HCT116 (cell line): ENCODE measurements around the gene GREB1L. TPM values are rescaled to one million over a fixed set of nuclear protein-coding genes. Genes with fewer than 3 reads are reported as not detected.

ENCODE experiments used
- ATAC-seq: fragments of 200-7000 bp; cut with Tn5 transposase; 2 replicates; pipeline ENCODE4 v1.9.1; 2020; ENCODE audit warnings: mild to moderate bottlenecking, moderate library complexity
- BruUV-seq: library from RNA; stranded (reverse); fragments of 400-500 nt; replicated peaks from 2 replicates; lab custom pipeline; 2021; lab: Mats Ljungman, UMichigan
- CTCF ChIA-PET: fragments of 300-600 bp; sonication (Branson Sonifier 250); formaldehyde crosslinking; loops from one replicate; lab custom pipeline; 2021; ENCODE audit warnings: antibody characterized with exemption; lab: Charles Lee
- POLR2A ChIA-PET: fragments of 300-600, 350-600 bp; sonication (Branson Sonifier 250); formaldehyde crosslinking; loops from one replicate; lab custom pipeline; 2021; ENCODE audit warnings: antibody characterized with exemption; lab: Charles Lee
- RAD21 ChIA-PET, 2 experiments: fragments of 300-600 bp; sonication (Branson Sonifier 250); formaldehyde crosslinking; loops; one replicate each; lab custom pipeline; 2023; ENCODE audit warnings: low total read pairs in 2 of 2; ENCODE audit not compliant: uncharacterized antibody in 2 of 2, unreplicated experiment in 2 of 2, low non-redundant PET in 1 of 2; lab: Charles Lee
- DNase-seq: peaks from one replicate; pipeline ENCODE4 v3.0.0-alpha.2; 2010; ENCODE audit warnings: low read depth, low spot score
- H2AFZ ChIP-seq: fragments of 200-600 bp; shearing (Covaris generic), sonication (generic); 2 replicates; pipeline ENCODE4 v1.6.1; 2017; ENCODE audit warnings: low read depth, mixed run types, mixed read lengths, antibody characterized with exemption, low read length; ENCODE audit not compliant: poor library complexity, severe bottlenecking
- H3K27ac ChIP-seq: 2 replicates; pipeline ENCODE4 v1.5.1; 2012; ENCODE audit warnings: low read depth, low read length
- H3K27me3 ChIP-seq: fragments of 200-600 bp; sonication (generic); 2 replicates; pipeline ENCODE4 v1.6.1; 2016; ENCODE audit warnings: mixed run types, low read length, mixed read lengths; ENCODE audit not compliant: insufficient read depth
- H3K36me3 ChIP-seq, 2 experiments: fragments of 200-500 bp in 1 of 2; fragments of 200-600 bp in 1 of 2; sonication (Bioruptor generic) in 1 of 2; sonication (generic) in 1 of 2; 2 replicates each; pipeline versions ENCODE4 v1.5.1 to v1.6.1; 2014 to 2016; ENCODE audit warnings: low read length in 2 of 2, inconsistent platforms in 1 of 2, mixed read lengths in 1 of 2, mixed run types in 1 of 2; ENCODE audit not compliant: insufficient read depth in 2 of 2, control insufficient read depth in 1 of 2
- H3K4me1 ChIP-seq, 2 experiments: fragments of 200-600 bp in 1 of 2; sonication (generic) in 1 of 2; 2 replicates each; pipeline versions ENCODE4 v1.5.1 to v1.6.1; 2012 to 2017; ENCODE audit warnings: low read length in 2 of 2, inconsistent platforms in 1 of 2, mild to moderate bottlenecking in 1 of 2, mixed read lengths in 1 of 2, mixed run types in 1 of 2, moderate library complexity in 1 of 2; ENCODE audit not compliant: insufficient read depth in 2 of 2, control insufficient read depth in 1 of 2
- H3K4me2 ChIP-seq: fragments of 200-600 bp; sonication (generic); 2 replicates; pipeline ENCODE4 v1.6.1; 2017; ENCODE audit warnings: mixed run types, low read length, mixed read lengths
- H3K4me3 ChIP-seq, 2 experiments: fragments of 200-600 bp in 1 of 2; sonication (generic) in 1 of 2; replicated peaks in 1 of 2; 2 replicates each; pipeline ENCODE4 v1.5.1; 2011 to 2016; ENCODE audit warnings: low read length in 2 of 2, control low read depth in 1 of 2, low read depth in 1 of 2, mild to moderate bottlenecking in 1 of 2, mixed read lengths in 1 of 2, mixed run types in 1 of 2
- H3K79me2 ChIP-seq: fragments of 200-600 bp; sonication (generic); 2 replicates; pipeline ENCODE4 v1.6.1; 2017; ENCODE audit warnings: mild to moderate bottlenecking, mixed run types, low read length, moderate library complexity, mixed read lengths; ENCODE audit not compliant: insufficient read depth
- H3K9ac ChIP-seq: fragments of 200-600 bp; sonication (generic); 2 replicates; pipeline ENCODE4 v1.6.1; 2016; ENCODE audit warnings: low read length, mixed read lengths
- H3K9me2 ChIP-seq: fragments of 200-600 bp; sonication (generic), shearing (Covaris generic); 2 replicates; pipeline ENCODE4 v1.6.1; 2017; ENCODE audit warnings: mixed run types, mild to moderate bottlenecking, moderate library complexity; ENCODE audit not compliant: insufficient read depth
- H3K9me3 ChIP-seq, 2 experiments: fragments of 200-500 bp in 1 of 2; fragments of 200-600 bp in 1 of 2; sonication (Bioruptor generic) in 1 of 2; sonication (generic) in 1 of 2; 2 replicates each; pipeline ENCODE4 v1.6.1; 2014 to 2017; ENCODE audit warnings: low read length in 2 of 2, mixed read lengths in 2 of 2, inconsistent platforms in 1 of 2, low read depth in 1 of 2, mild to moderate bottlenecking in 1 of 2, mixed run types in 1 of 2, moderate library complexity in 1 of 2; ENCODE audit not compliant: control insufficient read depth in 1 of 2, insufficient read depth in 1 of 2
- H4K20me1 ChIP-seq: fragments of 200-600 bp; sonication (generic), shearing (Covaris generic); 2 replicates; pipeline ENCODE4 v1.6.1; 2017; ENCODE audit warnings: mixed run types, mild to moderate bottlenecking, moderate library complexity; ENCODE audit not compliant: insufficient read depth
- ATF3 ChIP-seq: IDR thresholded peaks from 2 replicates; pipeline ENCODE4 v1.6.1; 2012
- EZH2 ChIP-seq: fragments of 200-600 bp; sonication (generic); IDR thresholded peaks from 2 replicates; pipeline ENCODE4 v1.6.1; 2017; ENCODE audit warnings: antibody characterized with exemption, mixed run types
- EZH2phosphoT487 ChIP-seq: fragments of 200-600 bp; IDR thresholded peaks from 2 replicates; pipeline ENCODE4 v1.6.1; 2018; ENCODE audit warnings: antibody characterized with exemption, borderline replicate concordance
- MAX ChIP-seq: IDR thresholded peaks from 2 replicates; pipeline ENCODE4 v1.6.1; 2012
- REST ChIP-seq: IDR thresholded peaks from 2 replicates; pipeline ENCODE4 v1.6.1; 2012; ENCODE audit warnings: low read depth
- SP1 ChIP-seq: IDR thresholded peaks from 2 replicates; pipeline ENCODE4 v1.6.1; 2012; ENCODE audit warnings: low read depth
- ZFX ChIP-seq: fragments of 450-650 bp; IDR thresholded peaks from 2 replicates; pipeline ENCODE4 v1.6.1; 2017
- ZNF274 ChIP-seq: fragments of 200-500 bp; sonication (Bioruptor generic); IDR thresholded peaks from 2 replicates; pipeline ENCODE4 v1.6.1; 2014; ENCODE audit warnings: mild to moderate bottlenecking, low read depth, low read length, inconsistent platforms
- intact Hi-C: fragments of 100-400 bp; cut with micrococcal nuclease; formaldehyde crosslinking; loops from 2 replicates; pipeline ENCODE4 v1.10.0; 2022
- total RNA-seq: library from RNA; stranded (reverse); gene quantifications from one replicate; pipeline ENCODE4 v1.2.1, GENCODE V29; 2021; ENCODE audit not compliant: unreplicated experiment

Gene GREB1L
- total RNA-seq, 1 experiment from 2014 or later: 12.2 TPM

- H3K36me3 ChIP-seq: no peaks in the 10 kb centered on the region
- H3K27me3 ChIP-seq: no peaks in the 10 kb centered on the region
- no peak overlapping the region for H3K9ac ChIP-seq
- no peaks in the 10 kb centered on the region for H4K20me1 ChIP-seq
- H3K79me2 ChIP-seq: no peaks in the 10 kb centered on the region
- H3K4me1 ChIP-seq: peaks cover 0 to 10% of the 10 kb centered on the region in 2 experiments; a peak in 1 of 4 replicates
- no peak for ATAC-seq
- no peak overlapping the region for H3K27ac ChIP-seq
- H3K4me3 ChIP-seq: no peak overlapping the region
- TF ChIP-seq REST (no peak), EZH2phosphoT487 (no peak), ZFX (no peak)
- TF ChIP-seq, all 23 proteins: peak for 0
- no peaks in the 10 kb centered on the region for H3K9me3 ChIP-seq
- no peak for DNase-seq
- H2AFZ ChIP-seq: no peak overlapping the region
- intact Hi-C loops: no loop called here
- no peak overlapping the region for H3K4me2 ChIP-seq
- CTCF ChIA-PET: no interaction called here
- BruUV-seq: no TSS peak
- no peaks in the 10 kb centered on the region for H3K9me2 ChIP-seq
- POLR2A ChIA-PET: no interaction called here
- RAD21 ChIA-PET: no interaction called here
These were observed 211.5 kb downstream of the GREB1L start for GRCh38 chr18:21453511-21453901.

- BruUV-seq: no TSS peak
- Histone ChIP-seq H3K4me1 (peaks cover 0 to 10% of the 10 kb centered on the region in 2 experiments; a peak in 1 of 4 replicates), H3K4me2 (no peak overlapping the region), H3K9ac (no peak overlapping the region), H3K9me2 (no peaks in the 10 kb centered on the region), H3K79me2 (no peaks in the 10 kb centered on the region), H3K27ac (no peak overlapping the region)
- TF ChIP-seq MAX: no peak
- TF ChIP-seq EZH2: no peak
- no peak for TF ChIP-seq EZH2phosphoT487
- TF ChIP-seq ZNF274: no peak
- TF ChIP-seq SP1: no peak
- TF ChIP-seq ZFX: no peak
- TF ChIP-seq ATF3: no peak
- TF ChIP-seq, all 23 proteins: peak for 0
- Histone ChIP-seq H3K36me3 (no peaks in the 10 kb centered on the region), H2AFZ (no peak overlapping the region), H3K4me3 (no peak overlapping the region), H3K27me3 (no peaks in the 10 kb centered on the region), H3K9me3 (no peaks in the 10 kb centered on the region), H4K20me1 (no peaks in the 10 kb centered on the region)
- DNase-seq (no peak), ATAC-seq (no peak)
- POLR2A ChIA-PET: no interaction called here
- CTCF ChIA-PET: no interaction called here
- intact Hi-C loops: no loop called here
- RAD21 ChIA-PET: no interaction called here
These were observed 212.7 kb downstream of the GREB1L start for GRCh38 chr18:21454725-21455124.
